Measurements from ENCODE around the gene DUS4L.

DNA sequence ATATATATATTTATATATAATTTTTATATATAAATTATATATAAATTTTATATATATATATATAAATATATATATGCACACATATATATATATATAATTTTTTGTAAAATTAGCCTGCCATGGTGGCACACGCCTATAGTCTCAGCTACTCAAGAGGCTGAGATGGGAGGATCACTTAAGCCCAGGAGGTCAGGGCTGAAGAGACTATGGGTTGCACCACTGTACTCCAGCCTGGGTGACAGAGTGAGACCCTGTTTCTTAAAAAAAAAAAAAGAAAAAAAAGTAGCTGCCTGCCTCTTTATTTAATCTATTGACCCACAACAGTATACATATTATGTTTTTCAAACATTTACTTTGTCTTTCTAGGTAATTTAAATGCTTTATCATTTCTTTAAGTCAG lies 35.5 kb downstream of the DUS4L start:
- TF ChIP-seq YY1 (IDR thresholded peaks at IDR 0.05; ENCODE audit: insufficient read depth, insufficient read length) (no peak), SUZ12 (IDR thresholded peaks at IDR 0.05; ENCODE audit: extremely low read depth, insufficient read depth, insufficient read length) (no peak), ZNF274 (IDR thresholded peaks at IDR 0.05; ENCODE audit: low read depth, low read length) (no peak)

Measured in NT2/D1 (cell line).